ENCODE results near the gene KIF22. TPM values are rescaled to one million over a fixed set of nuclear protein-coding genes. Genes with fewer than 3 reads are reported as not detected.

The KIF22 gene
- total and polyA plus RNA-seq, 3 donors from 2014 or later: 69.6 to 85.1 (median 79.8) TPM

- DNase-seq: no peak
- H3K4me1 ChIP-seq: peaks cover 14% of the 10 kb centered on the region
- no peak for TF ChIP-seq POLR2A (IDR thresholded peaks at IDR 0.05)
- TF ChIP-seq, protein P1, sequence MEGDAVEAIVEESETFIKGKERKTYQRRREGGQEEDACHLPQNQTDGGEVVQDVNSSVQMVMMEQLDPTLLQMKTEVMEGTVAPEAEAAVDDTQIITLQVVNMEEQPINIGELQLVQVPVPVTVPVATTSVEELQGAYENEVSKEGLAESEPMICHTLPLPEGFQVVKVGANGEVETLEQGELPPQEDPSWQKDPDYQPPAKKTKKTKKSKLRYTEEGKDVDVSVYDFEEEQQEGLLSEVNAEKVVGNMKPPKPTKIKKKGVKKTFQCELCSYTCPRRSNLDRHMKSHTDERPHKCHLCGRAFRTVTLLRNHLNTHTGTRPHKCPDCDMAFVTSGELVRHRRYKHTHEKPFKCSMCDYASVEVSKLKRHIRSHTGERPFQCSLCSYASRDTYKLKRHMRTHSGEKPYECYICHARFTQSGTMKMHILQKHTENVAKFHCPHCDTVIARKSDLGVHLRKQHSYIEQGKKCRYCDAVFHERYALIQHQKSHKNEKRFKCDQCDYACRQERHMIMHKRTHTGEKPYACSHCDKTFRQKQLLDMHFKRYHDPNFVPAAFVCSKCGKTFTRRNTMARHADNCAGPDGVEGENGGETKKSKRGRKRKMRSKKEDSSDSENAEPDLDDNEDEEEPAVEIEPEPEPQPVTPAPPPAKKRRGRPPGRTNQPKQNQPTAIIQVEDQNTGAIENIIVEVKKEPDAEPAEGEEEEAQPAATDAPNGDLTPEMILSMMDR (IDR thresholded peaks at IDR 0.05): no peak
- intact Hi-C loops (cut with DNase I; ENCODE audit: low total_unique reads): no loop called here
- H3K9me3 ChIP-seq: no peaks in the 10 kb centered on the region
- H3K27me3 ChIP-seq: no peaks in the 10 kb centered on the region
- 46 to 65% methylated on average over 4 to 10 of the region's 10 CpGs for WGBS, 2 donors
- no peaks in the 10 kb centered on the region for H3K36me3 ChIP-seq (ENCODE audit: low read depth, missing control alignments)
- H3K27ac ChIP-seq: no peak overlapping the region
- H3K4me3 ChIP-seq: no peak overlapping the region
Measured at GRCh38 chr16:29840240-29840639, 49.7 kb downstream of the KIF22 start.

- no peak for DNase-seq
- Histone ChIP-seq H3K27ac (no peak overlapping the region), H3K36me3 (ENCODE audit: low read depth, missing control alignments) (no peaks in the 10 kb centered on the region), H3K27me3 (no peaks in the 10 kb centered on the region), H3K9me3 (no peaks in the 10 kb centered on the region), H3K4me1 (peaks cover 19% of the 10 kb centered on the region), H3K4me3 (no peak overlapping the region)
- intact Hi-C loops (cut with DNase I; ENCODE audit: low total_unique reads): no loop called here
- WGBS, 2 donors: 95% methylated on average over 23 of the region's 23 CpGs; no CpG with 5 or more reads in 1 of the 2 donors
- TF ChIP-seq, protein P1 (IDR thresholded peaks at IDR 0.05): no peak
- TF ChIP-seq POLR2A (IDR thresholded peaks at IDR 0.05): no peak
Measured at GRCh38 chr16:29841631-29842030, 51.1 kb downstream of the KIF22 start.

DNA sequence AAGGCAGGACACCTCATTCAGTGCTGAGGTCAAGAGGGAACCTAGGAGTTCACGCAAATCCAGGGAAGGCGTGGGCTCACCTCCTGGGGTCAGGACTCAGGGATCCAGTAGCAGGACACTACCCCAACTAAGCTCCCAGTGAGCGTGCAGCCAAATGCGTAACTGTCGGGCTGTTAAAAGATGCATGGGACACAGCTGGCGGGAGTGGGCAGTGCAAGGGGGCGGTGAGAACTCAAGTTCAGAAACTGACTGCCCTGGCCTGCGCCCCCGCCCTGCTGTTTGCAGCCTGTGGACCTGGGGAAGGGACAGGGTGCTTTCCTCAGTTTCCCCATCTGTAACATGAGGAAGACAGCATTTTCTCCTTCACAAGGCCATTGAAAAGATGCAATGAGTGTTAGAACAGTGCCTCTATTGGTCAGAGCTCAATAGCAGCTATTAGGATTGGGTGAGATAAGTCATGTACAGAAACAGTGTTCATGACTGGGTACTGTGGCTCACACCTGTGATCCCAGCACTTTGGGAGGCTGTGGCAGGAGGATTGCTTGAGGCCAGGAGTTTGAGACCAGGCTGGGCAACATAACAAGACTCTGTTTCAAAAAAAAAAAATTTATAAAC is 52.3 kb downstream of the KIF22 start:
- Histone ChIP-seq H3K27ac (no peak overlapping the region), H3K9me3 (no peaks in the 10 kb centered on the region), H3K4me1 (peaks cover 19% of the 10 kb centered on the region), H3K4me3 (no peak overlapping the region), H3K27me3 (no peaks in the 10 kb centered on the region), H3K36me3 (ENCODE audit: low read depth, missing control alignments) (no peaks in the 10 kb centered on the region)
- TF ChIP-seq, protein P1 (IDR thresholded peaks at IDR 0.05): no peak
- no peak for TF ChIP-seq POLR2A (IDR thresholded peaks at IDR 0.05)
- no peak for DNase-seq
- intact Hi-C loops (cut with DNase I; ENCODE audit: low total_unique reads): no loop called here
- WGBS, 2 donors: 92 to 97% methylated on average over 9 of the region's 9 CpGs

- no peak overlapping the region for H3K27ac ChIP-seq
- DNase-seq: no peak
- WGBS, 2 donors: 93% methylated on average over 8 of the region's 8 CpGs
- H3K27me3 ChIP-seq: no peaks in the 10 kb centered on the region
- H3K4me3 ChIP-seq: no peak overlapping the region
- no peaks in the 10 kb centered on the region for H3K9me3 ChIP-seq
- TF ChIP-seq POLR2A (IDR thresholded peaks at IDR 0.05): no peak
- TF ChIP-seq, protein P1 (IDR thresholded peaks at IDR 0.05): no peak
- no peaks in the 10 kb centered on the region for H3K36me3 ChIP-seq (ENCODE audit: low read depth, missing control alignments)
- peaks cover 22% of the 10 kb centered on the region for H3K4me1 ChIP-seq
- intact Hi-C loops (cut with DNase I; ENCODE audit: low total_unique reads): no loop called here
Measured at GRCh38 chr16:29843931-29844330, 53.4 kb downstream of the KIF22 start.
